GM12892 (cell line): ENCODE measurements around the gene DCST1.
A peak's percentile ranks its signal among the peaks of the same experiment; 100 is the strongest.

Source experiments
- DNase-seq: peaks from one replicate; pipeline ENCODE4 v3.0.0; 2011; ENCODE audit not compliant: insufficient read length
- FAIRE-seq: peaks from 2 replicates; lab custom pipeline; 2011; peaks lifted over from hg19 to GRCh38; lab: Jason Lieb, UNC
- POLR2A ChIP-seq: IDR thresholded peaks from 2 replicates; pipeline ENCODE4 v1.6.1; 2011; ENCODE audit warnings: low read depth, low read length, control low read depth
- POLR2AphosphoS5 ChIP-seq: IDR thresholded peaks from 2 replicates; pipeline ENCODE4 v1.6.1; 2011; ENCODE audit warnings: low read depth, low read length, control low read depth
- TAF1 ChIP-seq: IDR thresholded peaks from 2 replicates; pipeline ENCODE4 v1.6.1; 2011; ENCODE audit warnings: low read depth, mild to moderate bottlenecking, control low read depth, low read length, borderline replicate concordance

DCST1 gene

DNA sequence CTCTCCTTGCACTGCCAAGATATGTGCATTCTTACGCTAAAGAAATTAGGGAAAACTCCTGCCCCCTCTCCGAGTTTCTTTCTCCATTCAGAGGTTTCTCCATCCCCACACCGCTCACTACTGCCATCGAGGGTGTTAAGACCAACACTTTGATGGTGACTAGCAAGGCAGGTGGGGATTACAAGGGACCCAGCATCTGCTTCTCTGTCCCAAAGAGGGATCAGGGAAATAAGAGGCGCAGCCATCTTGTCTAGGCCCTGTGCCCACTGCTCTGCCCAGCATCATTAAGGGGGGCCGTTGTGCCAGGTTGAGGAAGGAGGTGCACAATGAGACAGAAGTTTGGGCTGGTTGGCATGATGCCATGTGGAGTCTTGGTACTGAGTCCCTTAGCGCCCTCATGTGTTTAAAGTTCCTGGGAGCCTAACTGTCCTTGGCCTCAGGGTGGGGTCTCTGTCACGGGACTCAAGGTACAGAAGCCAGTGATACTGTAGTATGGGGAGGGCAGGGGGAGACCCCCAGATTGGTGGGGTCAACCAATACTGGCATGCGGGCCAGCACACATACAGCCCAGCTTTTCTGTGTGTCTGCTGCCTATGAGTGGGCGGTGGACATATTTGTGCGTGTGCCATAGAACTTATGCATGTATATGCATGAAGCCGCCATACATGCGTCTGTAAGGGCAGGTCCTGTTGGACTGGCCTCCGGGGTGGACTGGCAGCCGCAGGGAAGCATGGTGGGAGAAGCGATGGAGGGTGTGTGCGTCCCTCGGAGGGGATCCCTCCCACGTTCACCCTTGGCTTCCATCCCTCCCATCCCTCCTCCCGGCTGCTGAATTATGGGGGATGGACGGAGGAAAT lies 50.5 kb downstream of the DCST1 start:
- FAIRE-seq, result no peak
- DNase-seq, result no peak
- TF ChIP-seq TAF1 (no peak), POLR2AphosphoS5 (no peak), POLR2A (no peak)

DNA sequence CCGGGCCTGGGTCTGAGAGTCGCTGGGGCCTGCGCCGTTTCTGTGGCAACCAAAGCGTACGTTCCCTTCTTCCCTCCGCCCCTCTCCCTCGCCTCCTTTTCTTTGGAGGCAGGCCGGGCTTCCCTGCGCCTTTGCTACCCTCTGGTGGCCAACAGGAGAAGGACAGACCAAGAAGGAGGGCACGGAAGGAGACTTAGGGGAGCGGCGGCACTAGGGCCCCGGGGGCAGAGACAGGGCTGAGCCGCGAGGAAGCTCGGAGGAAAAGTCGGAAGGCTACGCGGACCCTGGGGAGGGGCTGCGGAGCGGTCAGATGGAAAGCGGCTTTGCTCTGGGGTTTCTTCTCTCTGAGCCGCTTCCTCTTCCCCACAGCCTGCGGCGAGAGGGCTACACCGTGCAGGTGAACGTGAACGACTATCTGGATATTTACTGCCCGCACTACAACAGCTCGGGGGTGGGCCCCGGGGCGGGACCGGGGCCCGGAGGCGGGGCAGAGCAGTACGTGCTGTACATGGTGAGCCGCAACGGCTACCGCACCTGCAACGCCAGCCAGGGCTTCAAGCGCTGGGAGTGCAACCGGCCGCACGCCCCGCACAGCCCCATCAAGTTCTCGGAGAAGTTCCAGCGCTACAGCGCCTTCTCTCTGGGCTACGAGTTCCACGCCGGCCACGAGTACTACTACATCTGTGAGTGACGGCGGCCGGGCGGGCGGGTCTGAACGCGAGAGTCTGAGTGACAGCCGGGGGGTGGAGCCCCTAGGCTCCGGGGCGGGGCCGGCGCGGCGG lies 51.3 kb downstream of the DCST1 start:
- DNase-seq (peak; percentile 96), FAIRE-seq (peak; percentile 99)
- TF ChIP-seq TAF1 (no peak), POLR2AphosphoS5 (no peak), POLR2A (no peak)

DNA sequence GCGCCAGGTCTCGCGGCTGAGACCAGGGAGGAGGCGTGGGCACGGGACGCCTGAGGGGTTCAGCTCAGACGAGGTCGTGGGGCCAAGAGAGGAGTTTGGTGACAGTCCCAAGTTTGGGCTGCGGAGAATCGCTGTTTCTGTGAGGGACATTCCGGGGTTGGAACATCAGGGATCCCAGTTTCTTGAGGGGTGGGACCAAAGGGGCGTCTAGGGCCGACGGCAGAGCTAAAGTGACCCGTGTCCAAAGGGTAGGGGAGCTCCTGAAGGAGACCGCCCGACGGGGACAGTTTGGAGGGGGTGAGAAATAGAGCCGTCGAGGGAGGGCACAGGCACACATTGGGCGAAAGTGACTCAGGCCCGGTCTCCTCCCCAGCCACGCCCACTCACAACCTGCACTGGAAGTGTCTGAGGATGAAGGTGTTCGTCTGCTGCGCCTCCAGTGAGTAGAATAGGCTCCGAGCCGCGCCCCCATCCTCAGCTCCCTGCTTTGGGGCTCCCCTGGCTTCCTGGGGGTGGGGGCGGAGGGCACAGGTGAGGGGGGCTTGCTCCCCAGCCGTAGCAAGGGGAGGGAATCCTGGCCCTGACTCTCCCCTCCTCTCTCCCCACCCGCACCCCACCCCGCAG lies 52.0 kb downstream of the DCST1 start:
- TF ChIP-seq POLR2AphosphoS5 (no peak), TAF1 (no peak), POLR2A (no peak)
- FAIRE-seq, result no peak
- DNase-seq, result no peak

DNA sequence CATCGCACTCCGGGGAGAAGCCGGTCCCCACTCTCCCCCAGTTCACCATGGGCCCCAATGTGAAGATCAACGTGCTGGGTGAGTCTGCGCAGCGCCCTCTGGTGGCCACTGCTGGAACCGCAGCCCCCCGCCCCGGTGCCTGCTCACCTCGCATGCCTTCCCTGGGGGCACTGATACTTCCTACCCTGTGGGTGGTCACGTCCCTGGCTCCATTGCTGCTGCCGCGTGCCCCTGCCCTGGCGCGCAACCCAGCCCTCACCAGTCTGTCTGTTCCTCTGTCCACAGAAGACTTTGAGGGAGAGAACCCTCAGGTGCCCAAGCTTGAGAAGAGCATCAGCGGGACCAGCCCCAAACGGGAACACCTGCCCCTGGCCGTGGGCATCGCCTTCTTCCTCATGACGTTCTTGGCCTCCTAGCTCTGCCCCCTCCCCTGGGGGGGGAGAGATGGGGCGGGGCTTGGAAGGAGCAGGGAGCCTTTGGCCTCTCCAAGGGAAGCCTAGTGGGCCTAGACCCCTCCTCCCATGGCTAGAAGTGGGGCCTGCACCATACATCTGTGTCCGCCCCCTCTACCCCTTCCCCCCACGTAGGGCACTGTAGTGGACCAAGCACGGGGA lies 52.6 kb downstream of the DCST1 start:
- no peak for FAIRE-seq
- DNase-seq, result peak; percentile 80
- TF ChIP-seq POLR2A (no peak), POLR2AphosphoS5 (no peak), TAF1 (no peak)

DNA sequence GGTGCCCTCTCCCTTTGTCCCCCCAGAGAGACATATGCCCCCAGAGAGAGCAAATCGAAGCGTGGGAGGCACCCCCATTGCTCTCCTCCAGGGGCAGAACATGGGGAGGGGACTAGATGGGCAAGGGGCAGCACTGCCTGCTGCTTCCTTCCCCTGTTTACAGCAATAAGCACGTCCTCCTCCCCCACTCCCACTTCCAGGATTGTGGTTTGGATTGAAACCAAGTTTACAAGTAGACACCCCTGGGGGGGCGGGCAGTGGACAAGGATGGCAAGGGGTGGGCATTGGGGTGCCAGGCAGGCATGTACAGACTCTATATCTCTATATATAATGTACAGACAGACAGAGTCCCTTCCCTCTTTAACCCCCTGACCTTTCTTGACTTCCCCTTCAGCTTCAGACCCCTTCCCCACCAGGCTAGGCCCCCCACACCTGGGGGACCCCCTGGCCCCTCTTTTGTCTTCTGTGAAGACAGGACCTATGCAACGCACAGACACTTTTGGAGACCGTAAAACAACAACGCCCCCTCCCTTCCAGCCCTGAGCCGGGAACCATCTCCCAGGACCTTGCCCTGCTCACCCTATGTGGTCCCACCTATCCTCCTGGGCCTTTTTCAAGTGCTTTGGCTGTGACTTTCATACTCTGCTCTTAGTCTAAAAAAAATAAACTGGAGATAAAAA lies 53.4 kb downstream of the DCST1 start:
- FAIRE-seq (no peak), DNase-seq (no peak)
- TF ChIP-seq TAF1 (no peak), POLR2A (no peak)

DNA sequence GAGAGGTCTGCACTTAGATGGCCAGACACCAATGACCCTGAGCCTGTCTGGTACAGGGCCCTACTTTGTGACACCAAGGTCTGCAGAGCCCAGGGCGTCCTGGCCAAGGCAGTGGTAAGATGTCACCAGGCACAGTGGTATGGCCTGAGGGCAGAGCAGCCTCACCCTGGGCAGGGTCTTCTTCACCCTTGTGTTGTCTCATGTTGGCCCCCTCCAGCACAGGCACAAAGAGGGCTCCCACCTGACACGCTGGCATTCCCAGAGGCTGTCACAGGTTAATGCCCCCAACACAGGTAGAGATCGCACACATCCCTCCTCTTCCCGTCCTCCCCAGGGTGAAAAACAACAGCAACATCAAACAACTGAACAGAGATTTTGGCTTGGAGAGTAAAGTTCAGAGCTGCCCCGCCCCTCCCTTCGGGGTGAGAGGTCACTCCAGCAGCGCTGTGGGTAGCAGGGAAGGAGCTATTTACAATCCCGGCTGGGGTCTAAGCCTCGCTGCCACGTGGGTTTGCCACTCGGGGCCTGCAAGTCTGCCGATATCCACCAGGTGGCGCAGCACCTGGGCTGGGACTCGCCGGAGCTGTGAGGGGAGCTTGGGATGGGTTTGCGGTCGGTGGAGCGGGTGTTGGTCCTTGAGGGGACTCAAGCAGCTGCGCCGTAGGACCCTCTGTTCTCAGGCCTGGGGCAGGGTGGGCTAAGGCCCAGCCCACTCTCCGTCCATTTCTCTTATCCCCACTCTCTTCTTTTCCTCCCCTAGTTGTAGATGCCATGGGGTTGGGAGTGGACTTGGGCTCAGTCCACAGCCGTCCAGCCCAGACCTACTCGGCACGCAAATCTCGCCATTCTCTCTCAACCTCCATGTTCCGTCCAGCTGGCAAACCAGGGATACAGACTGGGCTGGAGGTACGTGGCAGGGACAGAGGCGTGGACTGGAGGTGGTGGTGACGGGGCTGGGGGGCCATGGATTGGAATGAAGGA lies 57.7 kb downstream of the DCST1 start:
- TF ChIP-seq POLR2A, result no peak
- no peak for TF ChIP-seq POLR2AphosphoS5
- no peak for TF ChIP-seq TAF1
- DNase-seq (peak; percentile 65), FAIRE-seq (peak; percentile 95)

DNA sequence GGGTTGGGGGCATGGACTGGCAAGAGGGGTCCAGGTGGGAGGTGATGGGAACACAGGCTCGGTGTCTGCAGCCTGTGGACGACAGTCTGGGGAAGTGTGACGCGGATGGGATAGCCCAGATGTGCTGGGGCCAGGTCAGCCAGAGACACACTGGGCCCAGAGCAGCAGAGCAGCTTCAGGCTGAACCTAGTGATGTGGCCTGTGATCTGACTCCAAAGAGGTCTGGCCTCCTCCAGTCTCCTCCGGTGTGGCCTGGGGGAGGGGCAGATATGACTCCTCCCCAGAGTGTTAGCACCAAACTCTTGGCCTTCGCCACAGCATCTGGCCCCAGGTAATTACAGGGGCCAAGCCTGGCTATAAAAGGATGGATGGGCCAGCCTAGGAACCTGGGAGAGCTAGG lies 58.5 kb downstream of the DCST1 start:
- no peak for DNase-seq

DNA sequence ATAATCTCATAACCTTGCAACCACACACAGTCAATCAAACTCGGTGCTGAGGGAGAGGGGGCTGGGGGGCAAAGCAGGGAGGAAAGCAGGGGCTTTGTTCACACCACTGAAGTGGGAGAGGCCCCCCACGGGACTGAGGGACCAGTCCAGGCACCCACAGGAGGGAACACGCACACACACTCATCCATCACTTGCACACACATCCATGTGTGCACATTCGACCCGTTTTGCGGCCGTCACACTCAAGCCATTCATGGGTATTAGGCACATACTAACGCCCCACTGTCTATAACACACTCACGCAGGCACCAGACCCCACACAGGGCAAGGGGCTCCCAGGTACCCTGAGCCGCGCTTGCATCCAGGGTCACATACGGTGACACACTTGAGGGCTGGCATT lies 59.0 kb downstream of the DCST1 start:
- no peak for DNase-seq
- TF ChIP-seq POLR2AphosphoS5 (no peak), TAF1 (no peak), POLR2A (no peak)
- FAIRE-seq, result no peak

More for the DNA sequence above, 58.5 kb downstream of the DCST1 start:
- FAIRE-seq, result no peak
- TF ChIP-seq POLR2A, result no peak

DNA sequence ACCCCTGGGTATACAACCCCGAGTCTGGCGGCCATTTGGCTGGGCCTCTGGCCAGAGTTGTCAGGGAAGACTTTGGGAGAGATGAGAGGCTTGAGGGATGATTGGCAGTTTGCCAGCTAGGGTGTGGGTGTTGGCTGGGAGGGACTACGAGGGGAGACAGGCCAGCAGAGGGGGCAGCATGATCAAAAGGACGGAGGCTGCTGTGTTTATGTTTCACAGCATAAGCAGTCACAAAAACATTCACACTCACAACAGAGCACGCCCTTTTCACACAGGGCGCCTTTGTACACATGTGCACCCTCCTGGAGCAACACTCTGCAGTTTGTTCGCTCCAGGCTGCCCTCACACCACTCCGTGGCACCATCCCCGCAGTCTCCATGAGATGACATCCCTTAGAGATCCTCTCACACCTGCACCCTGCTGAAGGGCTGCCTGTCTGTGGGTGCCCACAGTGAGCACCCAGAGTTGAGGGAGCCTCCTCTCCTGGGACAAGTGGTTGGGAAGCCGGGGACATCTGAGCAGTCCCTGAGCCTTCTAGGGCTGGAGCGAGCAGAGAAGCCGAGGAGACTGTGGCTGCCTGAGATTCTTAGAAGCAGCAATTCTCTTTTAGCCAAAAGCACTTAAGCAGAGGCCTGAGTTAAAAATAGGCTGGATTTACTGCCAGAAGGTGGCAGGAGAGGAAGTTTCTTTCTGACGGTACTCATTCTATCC lies 60.4 kb downstream of the DCST1 start:
- TF ChIP-seq POLR2AphosphoS5 (no peak), TAF1 (no peak), POLR2A (no peak)
- FAIRE-seq, result no peak
- no peak for DNase-seq
